HepG2 (cell line): ENCODE results near the gene ADIPOR2. TPM values are rescaled to one million over a fixed set of nuclear protein-coding genes. Genes with fewer than 3 reads are reported as not detected.

Experiments
- MAZ ChIP-seq, 2 experiments: sonication (generic) in 1 of 2; formaldehyde crosslinking in 1 of 2; IDR thresholded peaks; 2 replicates each; pipeline versions ENCODE4 v1.5.0 to v1.6.1; 2012 to 2020; ENCODE audit warnings: low read depth in 2 of 2, mild to moderate bottlenecking in 2 of 2, borderline replicate concordance in 1 of 2, improper control_type of control experiment in 1 of 2, low read length in 1 of 2, missing genetic modification reagents in 1 of 2, moderate library complexity in 1 of 2
- MXD4 ChIP-seq: IDR thresholded peaks from 2 replicates; pipeline ENCODE4 v1.6.1; 2016; ENCODE audit warnings: mild to moderate bottlenecking, missing biosample characterization, missing genetic modification reagents
- NR3C1 ChIP-seq: sonication (generic); formaldehyde crosslinking; IDR thresholded peaks from 2 replicates; pipeline ENCODE4 v1.4.0; 2020; ENCODE audit warnings: missing genetic modification reagents
- SETDB1 ChIP-seq: sonication (generic); formaldehyde crosslinking; IDR thresholded peaks from 2 replicates; pipeline ENCODE4 v1.5.1; 2020; ENCODE audit warnings: missing genetic modification reagents, mild to moderate bottlenecking, borderline replicate concordance
- SMAD1 ChIP-seq: sonication (generic); formaldehyde crosslinking; IDR thresholded peaks from 2 replicates; pipeline ENCODE4 v1.4.0; 2020; ENCODE audit warnings: missing genetic modification reagents, low read depth, mild to moderate bottlenecking, borderline replicate concordance
- SMAD9 ChIP-seq: sonication (generic); formaldehyde crosslinking; IDR thresholded peaks from 2 replicates; pipeline ENCODE4 v1.5.1; 2020; ENCODE audit warnings: mild to moderate bottlenecking, missing genetic modification reagents
- SMARCC2 ChIP-seq: fragments of 450-650 bp; IDR thresholded peaks from 2 replicates; pipeline ENCODE4 v1.6.1; 2017; ENCODE audit warnings: antibody characterized with exemption, mild to moderate bottlenecking
- ZIK1 ChIP-seq: sonication (generic); formaldehyde crosslinking; IDR thresholded peaks from 2 replicates; pipeline ENCODE4 v1.5.0; 2020; ENCODE audit warnings: mild to moderate bottlenecking, low read depth, missing genetic modification reagents, borderline replicate concordance
- ZNF282 ChIP-seq: fragments of 450-650 bp; IDR thresholded peaks from 2 replicates; pipeline ENCODE4 v1.6.1; 2018; ENCODE audit not compliant: partially characterized antibody
- ZNF337 ChIP-seq: sonication (generic); formaldehyde crosslinking; IDR thresholded peaks from 2 replicates; pipeline ENCODE4 v1.5.1; 2020; ENCODE audit warnings: missing genetic modification reagents, low read depth, mild to moderate bottlenecking, borderline replicate concordance
- ZNF33A ChIP-seq: sonication (generic); formaldehyde crosslinking; IDR thresholded peaks from 2 replicates; pipeline ENCODE4 v1.5.1; 2020; ENCODE audit warnings: missing genetic modification reagents, mild to moderate bottlenecking, moderate library complexity, borderline replicate concordance
- ZNF350 ChIP-seq: sonication (generic); formaldehyde crosslinking; IDR thresholded peaks from 2 replicates; pipeline ENCODE4 v1.4.0; 2020; ENCODE audit warnings: mild to moderate bottlenecking, low read depth, missing genetic modification reagents, borderline replicate concordance
- ZNF607 ChIP-seq: sonication (generic); formaldehyde crosslinking; IDR thresholded peaks from 2 replicates; pipeline ENCODE4 v1.5.1; 2020; ENCODE audit warnings: missing genetic modification reagents, mild to moderate bottlenecking, borderline replicate concordance
- ZNF674 ChIP-seq: sonication (generic); formaldehyde crosslinking; IDR thresholded peaks from 2 replicates; pipeline ENCODE4 v1.5.0; 2020; ENCODE audit warnings: low read depth, mild to moderate bottlenecking, missing genetic modification reagents
- polyA plus RNA-seq, 8 experiments: library from polyadenylated mRNA; depleted of rRNA in 3 of 8; stranded (reverse) in 7 of 8; unstranded in 1 of 8; fragments of >200 nt; fragmentation: Illumina TruSeq in 4 of 8; extraction: Trizol in 4 of 8; gene quantifications; 2 replicates each; pipeline versions ENCODE4 v1.2.1 to v1.2.3, GENCODE V29; 2011 to 2016; ENCODE audit warnings: low read depth in 4 of 8, missing spikeins in 1 of 8, mixed read lengths in 1 of 8; ENCODE audit not compliant: insufficient read depth in 1 of 8
- total RNA-seq, 5 experiments: library from RNA; depleted of rRNA; stranded (reverse); fragments of >200 nt; fragmentation: Illumina TruSeq; extraction: Trizol; gene quantifications; 2 replicates each; pipeline ENCODE4 v1.2.3, GENCODE V29; 2016; ENCODE audit warnings: low read depth in 1 of 5
- TF ChIP-seq, protein P1 (sequence below): sonication (generic); formaldehyde crosslinking; IDR thresholded peaks from 2 replicates; pipeline ENCODE4 v1.5.0; 2020; ENCODE audit warnings: missing genetic modification reagents, mild to moderate bottlenecking, borderline replicate concordance
- TF ChIP-seq, protein P2 (sequence below): sonication (generic); IDR thresholded peaks from 2 replicates; pipeline ENCODE4 v1.6.1; 2016; ENCODE audit warnings: low read depth, borderline replicate concordance
- TF ChIP-seq, protein P3 (sequence below): sonication (generic); formaldehyde crosslinking; IDR thresholded peaks from 2 replicates; pipeline ENCODE4 v1.4.0; 2020; ENCODE audit warnings: missing genetic modification reagents, borderline replicate concordance

ADIPOR2 gene
- total and polyA plus RNA-seq, 2 of the 13 experiments (the other 11 are each of a cell fraction or from before 2014, with no cell fraction given) = 35.2 to 52.2 TPM

DNA sequence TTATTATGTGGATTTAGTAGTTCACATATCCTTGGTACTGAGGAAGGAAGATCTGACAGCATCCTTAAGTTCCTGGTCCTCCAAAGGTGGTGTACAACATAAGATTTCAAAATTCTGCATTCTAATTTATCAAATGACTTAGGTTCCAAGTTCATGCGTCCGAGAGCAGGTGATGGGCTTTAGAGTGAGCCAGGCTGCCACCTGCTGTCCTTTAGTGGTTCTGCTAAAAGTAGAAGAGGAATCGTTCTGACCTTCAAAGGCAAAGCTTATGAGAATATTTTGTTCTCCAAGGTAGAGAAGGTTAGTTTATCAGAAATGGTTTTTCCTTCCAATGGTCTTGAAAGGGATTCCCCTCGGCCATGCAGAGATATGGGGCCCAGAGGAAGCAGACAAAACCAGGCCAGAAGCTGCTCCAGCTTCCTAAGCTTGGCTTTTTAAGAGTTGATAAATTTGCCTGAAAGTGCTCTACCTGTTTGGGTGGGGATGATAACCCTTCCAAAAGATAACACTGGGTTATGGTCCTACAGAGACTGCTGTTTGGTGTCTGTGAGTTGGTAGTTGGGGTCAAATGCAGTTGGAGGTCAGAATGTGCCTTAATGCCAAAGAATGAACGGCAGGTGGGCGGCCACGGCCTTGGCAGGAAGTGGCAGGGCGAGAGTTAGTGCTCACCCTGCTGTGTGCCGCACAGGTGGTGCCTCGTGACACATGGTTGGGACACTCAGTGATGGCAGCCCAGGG is 100.4 kb downstream of the ADIPOR2 start (continued):
- TF ChIP-seq MXD4 (0 out of 2 replicates have a peak, but pooled peaks have one; percentile 16), ZNF350 (CRISPR knock-in tag) (no peak), ZNF33A (CRISPR knock-in tag) (no peak), NR3C1 (CRISPR knock-in tag) (no peak), ZIK1 (no peak), ZNF282 (no peak), ZNF607 (CRISPR knock-in tag) (no peak), SMAD9 (CRISPR knock-in tag) (no peak), SMARCC2 (no peak), SMAD1 (CRISPR knock-in tag) (no peak), MAZ (IDR thresholded peaks at IDR 0.05; ENCODE audit: borderline replicate concordance, low read depth, low read length) (no peak), MAZ (CRISPR knock-in tag; IDR thresholded peaks at IDR 0.05; ENCODE audit: low read depth) (no peak), ZNF674 (CRISPR knock-in tag) (no peak), SETDB1 (no peak), ZNF337 (CRISPR knock-in tag) (no peak)
- TF ChIP-seq, protein P1, sequence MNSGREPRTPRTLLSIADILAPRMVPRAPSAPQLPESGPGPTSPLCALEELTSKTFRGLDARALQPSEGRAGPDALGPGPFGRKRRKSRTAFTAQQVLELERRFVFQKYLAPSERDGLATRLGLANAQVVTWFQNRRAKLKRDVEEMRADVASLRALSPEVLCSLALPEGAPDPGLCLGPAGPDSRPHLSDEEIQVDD (CRISPR knock-in tag) = no peak
- TF ChIP-seq, protein P2, sequence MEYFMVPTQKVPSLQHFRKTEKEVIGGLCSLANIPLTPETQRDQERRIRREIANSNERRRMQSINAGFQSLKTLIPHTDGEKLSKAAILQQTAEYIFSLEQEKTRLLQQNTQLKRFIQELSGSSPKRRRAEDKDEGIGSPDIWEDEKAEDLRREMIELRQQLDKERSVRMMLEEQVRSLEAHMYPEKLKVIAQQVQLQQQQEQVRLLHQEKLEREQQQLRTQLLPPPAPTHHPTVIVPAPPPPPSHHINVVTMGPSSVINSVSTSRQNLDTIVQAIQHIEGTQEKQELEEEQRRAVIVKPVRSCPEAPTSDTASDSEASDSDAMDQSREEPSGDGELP = 0 out of 2 replicates have a peak, but pooled peaks have one; percentile 6
- TF ChIP-seq, protein P3, sequence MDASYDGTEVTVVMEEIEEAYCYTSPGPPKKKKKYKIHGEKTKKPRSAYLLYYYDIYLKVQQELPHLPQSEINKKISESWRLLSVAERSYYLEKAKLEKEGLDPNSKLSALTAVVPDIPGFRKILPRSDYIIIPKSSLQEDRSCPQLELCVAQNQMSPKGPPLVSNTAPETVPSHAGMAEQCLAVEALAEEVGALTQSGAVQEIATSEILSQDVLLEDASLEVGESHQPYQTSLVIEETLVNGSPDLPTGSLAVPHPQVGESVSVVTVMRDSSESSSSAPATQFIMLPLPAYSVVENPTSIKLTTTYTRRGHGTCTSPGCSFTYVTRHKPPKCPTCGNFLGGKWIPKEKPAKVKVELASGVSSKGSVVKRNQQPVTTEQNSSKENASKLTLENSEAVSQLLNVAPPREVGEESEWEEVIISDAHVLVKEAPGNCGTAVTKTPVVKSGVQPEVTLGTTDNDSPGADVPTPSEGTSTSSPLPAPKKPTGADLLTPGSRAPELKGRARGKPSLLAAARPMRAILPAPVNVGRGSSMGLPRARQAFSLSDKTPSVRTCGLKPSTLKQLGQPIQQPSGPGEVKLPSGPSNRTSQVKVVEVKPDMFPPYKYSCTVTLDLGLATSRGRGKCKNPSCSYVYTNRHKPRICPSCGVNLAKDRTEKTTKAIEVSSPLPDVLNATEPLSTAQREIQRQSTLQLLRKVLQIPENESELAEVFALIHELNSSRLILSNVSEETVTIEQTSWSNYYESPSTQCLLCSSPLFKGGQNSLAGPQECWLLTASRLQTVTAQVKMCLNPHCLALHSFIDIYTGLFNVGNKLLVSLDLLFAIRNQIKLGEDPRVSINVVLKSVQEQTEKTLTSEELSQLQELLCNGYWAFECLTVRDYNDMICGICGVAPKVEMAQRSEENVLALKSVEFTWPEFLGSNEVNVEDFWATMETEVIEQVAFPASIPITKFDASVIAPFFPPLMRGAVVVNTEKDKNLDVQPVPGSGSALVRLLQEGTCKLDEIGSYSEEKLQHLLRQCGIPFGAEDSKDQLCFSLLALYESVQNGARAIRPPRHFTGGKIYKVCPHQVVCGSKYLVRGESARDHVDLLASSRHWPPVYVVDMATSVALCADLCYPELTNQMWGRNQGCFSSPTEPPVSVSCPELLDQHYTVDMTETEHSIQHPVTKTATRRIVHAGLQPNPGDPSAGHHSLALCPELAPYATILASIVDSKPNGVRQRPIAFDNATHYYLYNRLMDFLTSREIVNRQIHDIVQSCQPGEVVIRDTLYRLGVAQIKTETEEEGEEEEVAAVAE (CRISPR knock-in tag) = no peak
